Activated CD8-positive, alpha-beta memory T cell treated with anti-CD3 and anti-CD28 coated beads for 4 hours (primary cell): Measurements from ENCODE around the gene TMEFF2.
"Not testable (repeated sequence)": the region's sequence is repeated elsewhere in the genome, so short reads cannot be mapped to it uniquely, and the experiment has no call there.

Experiments
- DNase-seq, 2 donors: peaks; one replicate each; pipeline ENCODE4 v3.0.0-alpha.2; 2020; ENCODE audit warnings: low read depth in 2 of 2

Gene TMEFF2

GRCh38 chr2:192184349-192184748 is 10.4 kb downstream of the TMEFF2 start:
- no peak for DNase-seq

DNA sequence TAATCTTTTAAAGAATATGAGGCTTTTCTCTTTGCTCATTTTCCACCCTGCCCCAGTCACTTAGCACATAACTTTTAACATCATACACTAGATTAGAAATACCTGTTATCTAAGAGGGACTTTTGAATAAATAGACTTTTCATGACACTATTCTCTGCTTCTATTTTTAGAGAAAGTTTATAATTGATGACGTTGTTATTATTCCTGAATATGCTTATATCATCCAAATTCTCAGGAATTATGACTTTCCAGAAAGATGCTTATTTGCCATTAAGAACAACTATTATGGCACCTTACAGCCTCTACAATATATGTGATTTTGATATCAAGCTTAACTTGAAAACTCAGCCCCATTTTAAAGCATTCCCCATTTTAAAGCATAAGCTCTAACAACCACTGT is 11.4 kb downstream of the TMEFF2 start:
- DNase-seq, result no peak

- DNase-seq, result no peak
Observed at GRCh38 chr2:192166946-192167345, 27.8 kb downstream of the TMEFF2 start.

GRCh38 chr2:192165842-192166241 is 28.9 kb downstream of the TMEFF2 start:
- no peak for DNase-seq

DNA sequence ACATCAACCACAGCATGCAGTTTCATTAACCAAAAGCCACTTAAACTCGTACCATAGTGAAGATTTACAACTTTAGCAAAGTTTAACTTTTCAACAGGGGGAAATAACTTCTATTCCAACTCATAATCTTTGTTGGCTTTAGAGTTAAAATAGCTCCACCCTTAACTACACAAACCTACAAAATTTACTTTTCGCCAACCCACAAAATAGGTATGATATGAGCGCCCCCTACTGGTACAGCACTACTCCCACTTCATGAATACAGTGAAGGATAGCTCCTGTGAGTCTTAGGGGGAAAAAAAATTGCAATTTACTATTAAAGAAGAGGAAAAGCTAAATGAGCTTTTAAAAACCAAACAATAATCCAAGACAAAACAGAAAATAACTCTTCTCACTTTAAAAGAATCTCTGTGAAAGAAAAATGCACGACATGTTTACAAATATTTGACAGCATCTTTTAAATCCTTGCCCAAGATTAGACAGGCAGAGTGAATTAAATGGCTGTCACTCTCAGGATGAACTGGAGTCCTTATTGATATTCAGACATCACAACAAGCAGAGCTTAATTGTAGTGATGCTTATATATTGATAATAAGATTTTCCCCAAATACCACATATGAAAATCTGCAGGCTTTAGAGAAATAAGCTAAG is 32.2 kb downstream of the TMEFF2 start:
- DNase-seq, result peak; percentile 27 to 44

DNA sequence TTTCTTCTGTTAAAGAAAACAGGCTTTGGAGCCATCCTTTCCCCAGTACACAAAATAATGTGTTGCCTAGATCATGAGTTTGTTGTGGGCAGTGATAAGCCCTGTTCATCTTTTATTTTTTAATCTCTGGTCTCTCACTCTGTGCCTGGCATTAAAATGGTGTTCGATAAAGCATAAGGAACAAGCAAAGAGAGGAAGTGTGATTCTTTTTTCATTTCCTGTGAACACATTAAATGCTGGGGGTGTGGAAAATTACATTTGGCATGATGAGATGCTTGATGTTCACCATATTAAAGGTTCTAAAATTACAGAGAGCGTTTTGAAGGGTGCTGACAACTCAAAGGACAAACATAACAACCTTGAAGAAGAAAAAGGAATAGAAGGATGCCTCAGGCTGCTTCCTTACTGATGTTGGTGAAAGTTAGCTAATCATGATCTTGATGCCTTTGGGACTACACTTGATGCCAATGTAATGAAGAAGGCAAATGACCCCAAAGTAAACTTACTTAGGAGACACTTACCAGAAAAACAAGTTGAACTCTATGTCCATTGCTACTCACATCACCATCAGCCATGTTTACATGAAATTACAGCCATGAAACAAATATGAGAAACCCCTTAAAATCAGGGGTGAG is 33.0 kb downstream of the TMEFF2 start:
- DNase-seq, result no peak

- DNase-seq, result no peak
Observed at GRCh38 chr2:192159736-192160135, 35.0 kb downstream of the TMEFF2 start.

DNA sequence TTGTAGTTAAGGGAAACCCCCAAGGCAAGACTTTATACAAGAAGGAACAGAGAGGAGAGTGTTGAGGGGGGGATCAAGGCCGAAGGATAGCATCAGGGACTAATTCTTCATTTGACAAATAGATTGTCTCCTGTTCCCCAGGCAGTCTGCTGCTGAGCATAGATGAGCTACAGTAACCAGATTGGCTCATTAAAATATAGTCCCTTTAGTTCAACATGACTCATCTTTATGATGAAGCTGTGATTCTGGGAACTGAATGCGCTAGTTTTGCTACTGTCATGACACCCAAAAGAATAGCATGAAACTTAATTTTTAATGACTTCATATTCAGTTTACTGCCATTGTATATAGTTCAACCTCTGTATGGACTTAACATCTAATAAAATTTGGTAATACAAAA is 35.5 kb downstream of the TMEFF2 start:
- DNase-seq, result no peak

GRCh38 chr2:192157776-192158175 is 37.0 kb downstream of the TMEFF2 start:
- no peak for DNase-seq

DNA sequence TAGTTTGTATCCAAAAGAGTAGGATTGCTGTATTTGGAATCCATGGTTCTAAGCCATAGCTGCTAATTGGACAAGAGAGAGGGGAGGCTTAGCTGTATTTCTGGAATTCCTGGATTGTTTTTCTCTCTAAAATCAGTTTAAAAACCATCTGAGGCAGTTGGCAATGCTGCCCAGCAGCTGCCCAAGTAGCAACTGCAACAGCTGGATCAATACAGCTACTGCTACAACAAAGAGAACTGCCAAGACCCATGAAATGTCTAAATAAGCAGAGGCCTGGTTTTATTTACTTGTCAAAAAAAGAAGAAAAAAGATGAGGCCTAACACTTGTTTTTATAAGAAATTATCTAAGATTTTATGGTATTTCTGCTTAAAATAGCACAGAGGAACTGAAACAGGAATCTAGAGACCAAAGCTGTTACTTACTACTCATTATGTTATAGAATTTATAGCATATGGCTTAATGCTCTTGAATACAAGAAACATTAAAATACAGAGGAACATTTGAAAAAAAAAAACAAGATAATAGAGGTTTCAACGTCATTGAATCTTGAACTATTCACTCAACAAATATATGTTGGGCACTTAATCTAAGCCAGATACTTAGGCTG is 39.1 kb downstream of the TMEFF2 start:
- DNase-seq, result no peak

DNA sequence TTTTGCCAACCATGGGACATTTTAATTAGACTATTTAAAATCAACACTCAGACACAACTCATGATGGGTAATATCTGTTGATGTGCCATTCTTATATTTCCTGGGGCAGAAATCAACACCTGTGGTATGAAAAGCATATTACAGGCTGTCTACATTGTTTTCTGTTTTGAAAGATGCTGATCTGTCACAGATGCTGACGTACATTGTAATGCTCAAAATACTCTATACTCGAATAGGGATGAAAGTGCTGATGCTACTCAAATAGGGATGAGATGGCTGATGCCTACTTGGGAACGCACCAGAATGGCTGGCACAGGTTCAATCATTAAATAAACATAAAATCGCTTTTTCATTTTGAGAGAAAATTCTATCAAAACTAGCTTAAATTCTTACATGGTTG is 41.2 kb downstream of the TMEFF2 start:
- no peak for DNase-seq

GRCh38 chr2:192151853-192152252 is 42.9 kb downstream of the TMEFF2 start:
- no peak for DNase-seq

- DNase-seq, result no peak
Observed at GRCh38 chr2:192150166-192150565, 44.6 kb downstream of the TMEFF2 start.

DNA sequence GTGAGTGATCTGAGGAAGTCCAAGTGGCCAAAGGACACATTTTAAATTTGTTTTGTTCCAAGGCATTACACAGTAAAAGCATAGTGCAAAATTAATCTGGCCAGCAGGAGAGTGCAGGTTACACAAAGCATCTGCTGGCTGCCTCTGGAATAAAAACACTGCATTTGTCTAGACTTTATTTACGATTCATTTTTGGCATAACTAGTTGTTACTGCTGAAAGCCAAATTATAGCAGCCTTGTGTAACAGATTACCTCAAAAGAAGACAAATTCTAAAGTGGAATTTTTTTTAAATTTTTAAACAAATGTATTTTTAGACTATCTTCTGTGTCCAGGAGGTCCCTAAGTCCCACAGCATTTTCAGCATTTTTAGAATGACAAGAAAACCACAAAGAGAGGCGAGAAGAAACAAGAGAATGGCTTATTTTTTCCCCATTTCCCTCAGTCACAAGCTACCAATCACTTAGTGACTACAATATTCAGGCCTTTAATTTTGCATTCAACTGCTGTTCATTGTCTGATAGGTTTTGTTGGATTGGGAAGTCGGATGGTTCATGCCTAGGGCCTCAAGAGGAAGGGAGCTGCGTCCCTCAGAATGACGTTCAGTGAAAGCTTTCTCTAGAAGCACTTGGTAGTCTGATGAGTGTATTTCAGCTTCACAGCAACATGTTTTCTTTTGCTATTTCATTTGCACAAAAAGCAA is 46.0 kb downstream of the TMEFF2 start:
- no peak for DNase-seq

DNA sequence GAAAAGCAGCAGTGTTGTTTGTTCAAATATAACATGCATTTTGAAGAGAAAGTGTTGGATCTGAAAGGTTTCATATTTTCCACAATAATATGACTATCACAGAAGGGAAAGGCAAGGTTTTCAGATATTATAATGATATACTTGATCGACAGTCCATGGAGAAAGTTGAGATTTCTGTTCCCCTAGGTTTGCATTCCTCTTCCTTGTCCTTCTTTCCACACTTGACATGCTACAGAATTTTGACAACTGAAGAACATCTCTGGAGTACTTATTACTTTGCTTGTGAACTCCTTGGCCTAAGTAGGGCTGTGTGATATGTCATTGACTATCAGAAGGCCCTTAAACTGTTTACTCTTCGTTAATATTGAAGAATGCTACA is 46.5 kb downstream of the TMEFF2 start:
- no peak for DNase-seq

DNA sequence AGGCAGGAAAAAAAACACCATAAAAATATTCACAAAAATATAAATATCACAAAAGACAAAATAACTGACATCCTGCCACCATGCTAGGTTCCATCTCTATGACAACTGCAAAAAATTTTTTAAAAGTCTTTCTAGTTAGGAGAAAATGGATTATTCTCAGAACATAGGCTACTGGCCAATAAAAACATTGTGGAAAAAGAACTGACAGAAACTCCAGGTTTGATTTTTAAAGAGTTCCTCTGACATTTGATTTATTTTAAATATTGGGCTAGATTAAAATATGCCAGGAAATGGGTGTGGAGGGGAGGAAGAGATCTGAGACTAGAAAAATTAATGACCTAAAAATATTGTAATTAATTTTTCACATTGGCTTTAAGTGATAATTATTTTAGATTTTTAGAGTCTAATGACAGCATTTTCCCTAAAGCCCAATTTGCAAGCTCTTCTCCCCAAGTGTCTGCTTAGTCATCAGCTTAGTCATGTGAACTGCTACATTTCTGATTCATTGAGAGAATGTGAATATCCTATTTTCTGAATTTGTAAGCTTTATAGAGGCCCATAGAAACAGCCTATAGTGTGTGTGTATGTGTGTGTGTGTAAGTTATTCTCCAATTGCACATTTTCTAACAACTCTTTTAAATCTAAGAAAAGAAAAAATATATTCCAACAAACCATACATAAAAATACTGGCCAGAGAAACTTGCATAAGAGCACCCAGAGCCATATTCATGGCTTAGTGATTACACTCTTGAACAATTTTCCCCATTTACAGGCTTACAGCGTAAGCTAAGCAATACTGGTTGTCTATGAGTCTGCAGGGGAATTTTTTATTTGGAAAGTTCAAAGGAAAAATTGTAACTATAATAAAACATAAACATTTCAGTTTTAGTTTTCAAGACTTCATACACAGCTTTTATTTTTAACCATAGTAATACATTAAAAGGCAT is 48.4 kb downstream of the TMEFF2 start:
- no peak for DNase-seq

GRCh38 chr2:192145496-192145895 is 49.2 kb downstream of the TMEFF2 start:
- no peak for DNase-seq

DNA sequence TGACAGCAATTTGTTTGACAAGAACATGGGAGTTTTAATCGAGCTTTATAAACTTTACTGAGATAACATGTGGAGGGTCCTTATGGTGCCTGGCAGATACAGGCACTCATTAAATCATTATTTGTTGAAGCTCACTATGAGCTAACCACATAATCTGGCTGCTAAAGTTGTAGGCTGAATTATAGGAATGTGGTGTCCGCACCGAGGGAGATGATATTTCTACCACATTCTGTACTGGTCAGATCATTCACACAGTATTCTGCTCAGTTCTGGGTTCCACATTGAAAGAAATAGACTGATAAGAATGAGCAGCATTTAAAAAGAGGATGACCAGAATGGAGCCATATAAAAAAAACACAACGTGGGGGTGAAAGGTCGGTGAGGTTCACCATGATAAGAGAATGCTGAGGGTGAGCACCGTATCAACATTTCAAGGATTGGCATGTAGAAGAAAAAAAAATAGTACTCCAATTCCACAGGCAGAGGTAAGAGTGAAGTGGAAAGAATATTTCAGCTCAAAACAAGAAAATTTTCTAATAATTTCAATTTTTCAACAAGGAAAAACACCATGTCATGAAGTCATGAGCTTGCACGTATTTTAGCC is 54.4 kb downstream of the TMEFF2 start:
- no peak for DNase-seq

DNA sequence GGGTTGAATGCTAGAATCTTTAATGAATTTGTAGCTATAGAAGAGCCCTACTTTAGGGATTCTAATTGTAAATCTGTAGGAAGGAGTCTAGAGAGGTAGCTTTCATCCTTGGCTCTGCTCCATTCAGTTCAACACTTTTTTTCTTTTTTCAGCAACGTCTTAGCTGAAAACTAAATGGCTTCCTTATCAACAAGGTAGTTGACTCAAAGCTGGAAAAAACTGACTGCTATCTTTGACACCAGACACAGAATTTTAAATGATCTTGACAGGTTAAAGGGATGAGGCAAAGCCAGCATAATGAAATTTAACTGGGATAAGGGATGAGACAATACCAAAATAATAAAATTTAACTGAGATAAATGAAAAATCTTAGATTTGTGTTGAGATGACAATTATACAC is 54.9 kb downstream of the TMEFF2 start:
- no peak for DNase-seq

DNA sequence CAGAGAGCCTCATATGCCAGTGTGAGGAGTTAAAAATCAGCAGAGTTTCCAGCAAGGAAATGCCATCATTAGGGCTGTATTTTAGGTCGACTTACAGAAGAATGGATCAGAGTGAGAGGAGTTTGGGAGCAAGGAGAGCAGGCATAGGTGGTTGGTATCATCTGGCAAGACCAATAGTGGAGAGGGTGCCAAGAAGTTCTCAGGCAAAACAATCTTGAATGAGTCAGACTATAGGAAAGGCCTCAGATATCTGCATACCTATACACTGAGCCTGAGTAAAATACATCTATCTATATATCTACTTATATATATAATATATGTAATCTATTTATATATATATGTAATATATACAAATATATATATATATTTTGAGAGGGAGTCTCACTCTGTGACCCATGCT is 57.3 kb downstream of the TMEFF2 start:
- no peak for DNase-seq

- DNase-seq, result not testable (repeated sequence)
Observed at GRCh38 chr2:192132604-192133003, 62.1 kb downstream of the TMEFF2 start.
